ENCODE measurements around the gene LIMK2. TPM values are rescaled to one million over a fixed set of nuclear protein-coding genes. Genes with fewer than 3 reads are reported as not detected.
"Not testable (repeated sequence)": the region's sequence is repeated elsewhere in the genome, so short reads cannot be mapped to it uniquely, and the experiment has no call there.

LIMK2 gene
- total and polyA plus RNA-seq, 10 of the 15 experiments (the other 5 are each of a cell fraction or from before 2014, with no cell fraction given): 2.9 to 40.4 (median 26.7) TPM

GRCh38 chr22:31171734-31172133 lies 40.4 kb upstream of the LIMK2 start:
- H4K20me1 ChIP-seq (ENCODE audit: control insufficient read depth, insufficient read depth); CTCF ChIA-PET; POLR2A ChIA-PET; H3K4me2 ChIP-seq (ENCODE audit: control insufficient read depth, insufficient read depth); H3K9me3 ChIP-seq (replicated peaks; ENCODE audit: control insufficient read depth, insufficient read depth, low read length); H3K27ac ChIP-seq (ENCODE audit: control insufficient read depth, insufficient read depth); H3K9ac ChIP-seq (ENCODE audit: control insufficient read depth, insufficient read depth, low read length); in situ Hi-C loops (cut with MboI); H3K27me3 ChIP-seq (replicated peaks in 1 of 2; ENCODE audit: control insufficient read depth in 2 of 2, insufficient read depth in 2 of 2, low read length in 1 of 2); ATAC-seq; H3K36me3 ChIP-seq (ENCODE audit: control insufficient read depth in 2 of 2, insufficient read depth in 2 of 2, low read length in 1 of 2); intact Hi-C loops (cut with micrococcal nuclease; ENCODE audit: unreplicated experiment); H3K79me2 ChIP-seq (ENCODE audit: control insufficient read depth, insufficient read depth, low read length); H3K4me1 ChIP-seq (ENCODE audit: control insufficient read depth, insufficient read depth, low read length); SMC1A ChIA-PET (ENCODE audit: uncharacterized antibody, unreplicated experiment); FAIRE-seq; BruUV-seq (replicated peaks); H2AFZ ChIP-seq (ENCODE audit: control insufficient read depth, low read depth, low read length); H3K4me3 ChIP-seq; RAD21 ChIA-PET (ENCODE audit: unreplicated experiment); DNase-seq (ENCODE audit: low read depth, low spot score): not testable (repeated sequence)
- 82% methylated on average over 5 of the region's 9 CpGs for WGBS (ENCODE audit: insufficient coverage, insufficient replicate concordance, low lambda C conversion rate, missing lambda C conversion rate)
- TF ChIP-seq MLLT1 (IDR thresholded peaks at IDR 0.05) (peak; percentile 65; the same call in 1 of the 2 replicates), ZBTB33 (IDR thresholded peaks at IDR 0.05) (peak; percentile 74; the same call in 1 of the 2 replicates)

All from GM12878 (cell line).